Activated effector memory CD4-positive, alpha-beta T cell treated with anti-CD3 and anti-CD28 coated beads, Interleukin-2, amount 50 U/mL, for 16 hours (primary cell): ENCODE data around the gene HOMER2.
"Not testable (repeated sequence)": the region's sequence is repeated elsewhere in the genome, so short reads cannot be mapped to it uniquely, and the experiment has no call there.

ENCODE experiments used
- DNase-seq: peaks from one replicate; pipeline ENCODE4 v3.0.0-alpha.2; 2020

Gene HOMER2

GRCh38 chr15:82892573-82892972 lies 59.9 kb downstream of the HOMER2 start:
- DNase-seq, result no peak

GRCh38 chr15:82890995-82891390 lies 61.5 kb downstream of the HOMER2 start:
- no peak for DNase-seq

GRCh38 chr15:82890338-82890994 lies 62.1 kb downstream of the HOMER2 start:
- DNase-seq, result no peak

- DNase-seq, result no peak
These were observed 70.1 kb downstream of the HOMER2 start for GRCh38 chr15:82882273-82882928.

- no peak for DNase-seq
These were observed 70.8 kb downstream of the HOMER2 start for GRCh38 chr15:82881747-82882146.

- DNase-seq, result no peak
These were observed 71.8 kb downstream of the HOMER2 start for GRCh38 chr15:82880704-82881103.

GRCh38 chr15:82878325-82878724 lies 74.2 kb downstream of the HOMER2 start:
- DNase-seq, result no peak

- no peak for DNase-seq
These were observed 74.7 kb downstream of the HOMER2 start for GRCh38 chr15:82877825-82878224.

GRCh38 chr15:82875411-82876003 lies 77.0 kb downstream of the HOMER2 start:
- no peak for DNase-seq

- DNase-seq, result no peak
These were observed 77.6 kb downstream of the HOMER2 start for GRCh38 chr15:82874961-82875360.

GRCh38 chr15:82874267-82874666 lies 78.3 kb downstream of the HOMER2 start:
- DNase-seq, result no peak

GRCh38 chr15:82873000-82873680 lies 79.4 kb downstream of the HOMER2 start:
- DNase-seq, result no peak

GRCh38 chr15:82871832-82872484 lies 80.6 kb downstream of the HOMER2 start:
- DNase-seq, result no peak

- no peak for DNase-seq
These were observed 81.2 kb downstream of the HOMER2 start for GRCh38 chr15:82871358-82871757.

- no peak for DNase-seq
These were observed 81.7 kb downstream of the HOMER2 start for GRCh38 chr15:82870727-82871320.

- not testable (repeated sequence) for DNase-seq
These were observed 86.5 kb downstream of the HOMER2 start for GRCh38 chr15:82865981-82866380.

- not testable (repeated sequence) for DNase-seq
These were observed 86.9 kb downstream of the HOMER2 start for GRCh38 chr15:82865581-82865980.

GRCh38 chr15:82864967-82865366 lies 87.6 kb downstream of the HOMER2 start:
- DNase-seq, result no peak

- no peak for DNase-seq
These were observed 89.6 kb downstream of the HOMER2 start for GRCh38 chr15:82862886-82863285.

GRCh38 chr15:82858932-82859331 lies 93.6 kb downstream of the HOMER2 start:
- no peak for DNase-seq

- DNase-seq, result no peak
These were observed 95.9 kb downstream of the HOMER2 start for GRCh38 chr15:82856397-82857170.
